Mucosa of stomach (tissue), 1 donor: ENCODE results near the gene FAM219B.

Source experiments
- H3K27me3 ChIP-seq: one replicate; pipeline ENCODE4 v1.7.0; 2013; ENCODE audit warnings: mild to moderate bottlenecking, low read length; ENCODE audit not compliant: control insufficient read depth, insufficient read depth
- H3K36me3 ChIP-seq: one replicate; pipeline ENCODE4 v1.7.0; 2013; ENCODE audit warnings: low read length; ENCODE audit not compliant: control insufficient read depth, insufficient read depth
- H3K4me1 ChIP-seq: one replicate; pipeline ENCODE4 v1.7.0; 2013; ENCODE audit warnings: mild to moderate bottlenecking, low read length; ENCODE audit not compliant: control insufficient read depth, insufficient read depth
- H3K4me3 ChIP-seq: one replicate; pipeline ENCODE4 v1.7.0; 2013; ENCODE audit warnings: low read length
- H3K9ac ChIP-seq: one replicate; pipeline ENCODE4 v1.7.0; 2013; ENCODE audit warnings: mild to moderate bottlenecking, low read length, moderate library complexity
- H3K9me3 ChIP-seq: one replicate; pipeline ENCODE4 v1.7.0; 2013; ENCODE audit warnings: mild to moderate bottlenecking, low read length, moderate library complexity; ENCODE audit not compliant: control insufficient read depth
- donor health status: Pancreatic carcinoma.

Gene FAM219B

GRCh38 chr15:74854453-74855022, 52.1 kb downstream of the FAM219B start:
- H3K9ac ChIP-seq, result no peak overlapping the region
- peaks cover 47% of the 10 kb centered on the region for H3K4me1 ChIP-seq
- no peaks in the 10 kb centered on the region for H3K27me3 ChIP-seq
- no peak overlapping the region for H3K4me3 ChIP-seq
- peaks cover 25% of the 10 kb centered on the region for H3K36me3 ChIP-seq
- H3K9me3 ChIP-seq, result no peaks in the 10 kb centered on the region

DNA sequence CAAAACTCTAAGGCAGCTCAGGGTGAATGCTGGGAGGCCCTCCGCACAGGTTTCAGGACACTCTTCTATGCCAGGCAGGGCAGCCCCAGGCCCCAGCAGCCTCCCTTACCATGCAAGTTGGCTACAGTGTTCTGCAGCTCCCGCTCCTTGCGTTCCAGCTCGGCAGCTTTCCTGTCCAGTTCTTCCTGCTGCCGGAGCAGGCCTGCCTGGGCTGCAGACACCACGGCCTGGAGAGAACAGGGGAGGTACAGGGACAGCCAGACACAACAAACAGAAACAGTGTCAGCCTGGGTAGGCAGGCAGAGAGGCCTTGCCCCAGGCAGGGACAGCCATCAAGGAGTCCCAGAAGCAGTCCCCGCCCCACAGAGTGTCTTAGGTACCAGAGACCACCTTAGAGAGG, 54.7 kb downstream of the FAM219B start:
- Histone ChIP-seq H3K4me1 (peaks cover 38% of the 10 kb centered on the region), H3K9me3 (no peaks in the 10 kb centered on the region), H3K4me3 (no peak overlapping the region), H3K36me3 (peaks cover 41% of the 10 kb centered on the region), H3K27me3 (no peaks in the 10 kb centered on the region), H3K9ac (no peak overlapping the region)

GRCh38 chr15:74850393-74850792, 56.3 kb downstream of the FAM219B start:
- Histone ChIP-seq H3K4me1 (peaks cover 37% of the 10 kb centered on the region), H3K9me3 (no peaks in the 10 kb centered on the region), H3K36me3 (peaks cover 45% of the 10 kb centered on the region), H3K27me3 (no peaks in the 10 kb centered on the region), H3K4me3 (no peak overlapping the region), H3K9ac (no peak overlapping the region)
